Upper lobe of left lung (tissue), 6 donors: Measurements from ENCODE around the gene FHIT. TPM values are rescaled to one million over a fixed set of nuclear protein-coding genes. Genes with fewer than 3 reads are reported as not detected.

Experiments
- ATAC-seq, 2 donors: fragments of 200-7000 bp; cut with Tn5 transposase; one replicate each; pipeline ENCODE4 v1.9.1; 2022; ENCODE audit warnings: mild to moderate bottlenecking in 2 of 2, moderate library complexity in 2 of 2; ENCODE audit not compliant: low FRiP score in 2 of 2
- DNase-seq, 2 donors: peaks; one replicate each; pipeline ENCODE4 v3.0.0-alpha.2; 2019 to 2020
- H3K27ac ChIP-seq, 4 donors: fragments of 200-600 bp; sonication (generic); one replicate each; pipeline ENCODE4 v1.5.1; 2016 to 2019
- H3K27me3 ChIP-seq, 4 donors: fragments of 200-600 bp; sonication (generic); one replicate each; pipeline ENCODE4 v1.5.1; 2017 to 2019
- H3K36me3 ChIP-seq, 4 donors: fragments of 200-600 bp; sonication (generic); one replicate each; pipeline ENCODE4 v1.5.1; 2016 to 2019
- H3K4me1 ChIP-seq, 4 donors: fragments of 200-600 bp; sonication (generic); one replicate each; pipeline ENCODE4 v1.5.1; 2018 to 2019
- H3K4me3 ChIP-seq, 4 donors: fragments of 200-600 bp; sonication (generic); one replicate each; pipeline ENCODE4 v1.5.1; 2017 to 2019; ENCODE audit warnings: mild to moderate bottlenecking in 2 of 4, moderate library complexity in 1 of 4
- H3K9me3 ChIP-seq, 4 donors: fragments of 200-600 bp; sonication (generic); one replicate each; pipeline ENCODE4 v1.5.1; 2018 to 2019
- EP300 ChIP-seq, 4 donors: sonication (generic); formaldehyde crosslinking; IDR thresholded peaks; one replicate each; pipeline ENCODE4 v1.5.1; 2017; ENCODE audit warnings: antibody characterized with exemption in 4 of 4, control low read depth in 2 of 4
- POLR2A ChIP-seq, 4 donors: fragments of 450-650 bp; IDR thresholded peaks; one replicate each; pipeline ENCODE4 v1.5.1; 2016 to 2017; ENCODE audit warnings: antibody characterized with exemption in 4 of 4, mild to moderate bottlenecking in 2 of 4
- POLR2AphosphoS5 ChIP-seq, 2 donors: sonication (generic); formaldehyde crosslinking; IDR thresholded peaks; one replicate each; pipeline ENCODE4 v1.5.1; 2017; ENCODE audit warnings: antibody characterized with exemption in 2 of 2
- WGBS, 2 donors: methylation state at CpG; one replicate each; pipeline ENCODE4 v1.1.5; 2017 to 2018; 5-methylcytosine and 5-hydroxymethylcytosine counted together
- total RNA-seq, 6 donors: library from RNA; depleted of rRNA in 4 of 6; stranded (reverse); fragments of >200 nt in 4 of 6; gene quantifications; one replicate each; pipeline versions ENCODE4 v1.1.0 to v1.2.1, GENCODE V29; 2016 to 2021
- TF ChIP-seq, protein P1 (sequence below), 6 experiments: fragments of 450-650 bp in 4 of 6; fragments of 200-600 bp in 2 of 6; sonication (generic) in 2 of 6; IDR thresholded peaks; one replicate each; pipeline ENCODE4 v1.5.1; 2016 to 2019; ENCODE audit warnings: antibody characterized with exemption in 6 of 6
- donor health status: DM: no; HTN: no; CAD: no; lungs with moderate emphysema.
- donor health status: DM: no; HTN: yes; CAD: no; lungs with severe emphysema.

Gene FHIT
- total RNA-seq, 6 donors from 2014 or later = 6.8 to 56.6 (median 11.1) TPM

- no peak for TF ChIP-seq POLR2A (IDR thresholded peaks at IDR 0.05)
- TF ChIP-seq, protein P1, sequence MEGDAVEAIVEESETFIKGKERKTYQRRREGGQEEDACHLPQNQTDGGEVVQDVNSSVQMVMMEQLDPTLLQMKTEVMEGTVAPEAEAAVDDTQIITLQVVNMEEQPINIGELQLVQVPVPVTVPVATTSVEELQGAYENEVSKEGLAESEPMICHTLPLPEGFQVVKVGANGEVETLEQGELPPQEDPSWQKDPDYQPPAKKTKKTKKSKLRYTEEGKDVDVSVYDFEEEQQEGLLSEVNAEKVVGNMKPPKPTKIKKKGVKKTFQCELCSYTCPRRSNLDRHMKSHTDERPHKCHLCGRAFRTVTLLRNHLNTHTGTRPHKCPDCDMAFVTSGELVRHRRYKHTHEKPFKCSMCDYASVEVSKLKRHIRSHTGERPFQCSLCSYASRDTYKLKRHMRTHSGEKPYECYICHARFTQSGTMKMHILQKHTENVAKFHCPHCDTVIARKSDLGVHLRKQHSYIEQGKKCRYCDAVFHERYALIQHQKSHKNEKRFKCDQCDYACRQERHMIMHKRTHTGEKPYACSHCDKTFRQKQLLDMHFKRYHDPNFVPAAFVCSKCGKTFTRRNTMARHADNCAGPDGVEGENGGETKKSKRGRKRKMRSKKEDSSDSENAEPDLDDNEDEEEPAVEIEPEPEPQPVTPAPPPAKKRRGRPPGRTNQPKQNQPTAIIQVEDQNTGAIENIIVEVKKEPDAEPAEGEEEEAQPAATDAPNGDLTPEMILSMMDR (IDR thresholded peaks at IDR 0.05) = no peak
- TF ChIP-seq EP300 (IDR thresholded peaks at IDR 0.05) = no peak
- TF ChIP-seq POLR2AphosphoS5 (IDR thresholded peaks at IDR 0.05) = no peak
- no peak overlapping the region for H3K4me3 ChIP-seq
- H3K27ac ChIP-seq = no peak overlapping the region
- no peaks in the 10 kb centered on the region for H3K27me3 ChIP-seq
- DNase-seq = no peak
- no peaks in the 10 kb centered on the region for H3K9me3 ChIP-seq
- H3K4me1 ChIP-seq = no peaks in the 10 kb centered on the region
- H3K36me3 ChIP-seq = no peaks in the 10 kb centered on the region
- no peak for ATAC-seq
Observed at GRCh38 chr3:60073942-60074341, 1177.3 kb downstream of the FHIT start.

DNA sequence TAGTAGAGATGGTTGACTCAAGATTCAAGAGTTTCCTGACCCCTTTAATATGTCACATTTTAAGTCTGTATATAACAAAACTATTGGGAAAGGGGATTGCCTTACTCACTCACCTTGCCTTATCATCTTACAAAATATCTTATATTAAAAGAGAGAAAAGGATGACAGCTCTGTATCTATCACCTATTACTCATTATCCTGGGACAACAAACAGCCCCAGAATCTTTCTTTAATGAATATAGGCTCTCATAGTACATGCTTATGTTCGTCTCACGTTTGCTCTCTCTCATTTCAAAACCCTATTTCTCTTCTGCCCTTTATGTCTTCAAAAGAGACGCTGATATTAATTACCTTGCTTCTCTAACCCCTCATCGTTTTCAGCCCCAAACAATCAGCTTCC, 1178.0 kb downstream of the FHIT start:
- DNase-seq (no peak), ATAC-seq (no peak)
- Histone ChIP-seq H3K36me3 (no peaks in the 10 kb centered on the region), H3K4me1 (no peaks in the 10 kb centered on the region), H3K9me3 (no peaks in the 10 kb centered on the region), H3K27ac (no peak overlapping the region), H3K4me3 (no peak overlapping the region), H3K27me3 (no peaks in the 10 kb centered on the region)
- WGBS, 2 donors = 67% methylated on average over 4 of the region's 4 CpGs
- TF ChIP-seq POLR2AphosphoS5 (IDR thresholded peaks at IDR 0.05) = no peak
- no peak for TF ChIP-seq POLR2A (IDR thresholded peaks at IDR 0.05)
- no peak for TF ChIP-seq EP300 (IDR thresholded peaks at IDR 0.05)
- TF ChIP-seq, protein P1 (IDR thresholded peaks at IDR 0.05) = no peak

GRCh38 chr3:60070366-60070765, 1180.9 kb downstream of the FHIT start:
- 81 to 93% methylated on average over 3 of the region's 3 CpGs for WGBS, 2 donors
- Histone ChIP-seq H3K4me3 (no peak overlapping the region), H3K4me1 (no peaks in the 10 kb centered on the region), H3K27me3 (no peaks in the 10 kb centered on the region), H3K9me3 (no peaks in the 10 kb centered on the region), H3K36me3 (no peaks in the 10 kb centered on the region), H3K27ac (no peak overlapping the region)
- no peak for ATAC-seq
- no peak for DNase-seq
- TF ChIP-seq EP300 (IDR thresholded peaks at IDR 0.05) = no peak
- TF ChIP-seq, protein P1 (IDR thresholded peaks at IDR 0.05) = no peak
- no peak for TF ChIP-seq POLR2A (IDR thresholded peaks at IDR 0.05)
- no peak for TF ChIP-seq POLR2AphosphoS5 (IDR thresholded peaks at IDR 0.05)

DNA sequence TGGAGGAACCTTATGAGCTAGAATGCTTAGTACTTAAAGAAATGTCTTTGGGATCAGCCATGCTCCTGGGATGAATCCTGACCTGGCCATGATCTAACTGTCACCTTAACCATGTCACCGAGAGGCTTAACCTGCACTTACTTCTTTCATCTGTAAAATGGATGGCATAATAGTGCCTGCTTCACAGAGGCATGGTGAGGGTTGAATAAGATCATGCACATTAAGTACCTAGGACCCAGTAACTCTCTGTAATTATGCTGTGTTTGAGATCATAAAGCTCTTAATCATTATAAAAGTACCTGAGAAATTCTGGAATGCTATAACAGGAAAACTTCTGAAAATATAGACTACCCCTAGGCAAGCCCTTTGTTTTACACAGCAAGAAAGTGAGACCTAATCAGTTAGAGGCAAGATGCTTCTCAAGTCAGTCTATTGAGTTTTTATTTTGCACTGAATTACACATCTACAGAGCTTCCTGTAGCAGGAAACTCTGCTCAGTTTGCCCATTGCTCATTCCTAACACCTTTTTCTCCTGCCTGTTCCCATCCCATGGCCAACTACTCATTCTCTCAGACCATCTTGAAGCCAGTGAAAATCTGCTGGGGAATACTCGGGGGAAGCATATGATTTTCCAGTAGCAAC, 1185.9 kb downstream of the FHIT start:
- H3K27me3 ChIP-seq = no peaks in the 10 kb centered on the region
- H3K9me3 ChIP-seq = no peaks in the 10 kb centered on the region
- ATAC-seq = no peak
- H3K4me3 ChIP-seq = no peak overlapping the region
- H3K27ac ChIP-seq = no peak overlapping the region
- no peak for TF ChIP-seq EP300 (IDR thresholded peaks at IDR 0.05)
- TF ChIP-seq POLR2AphosphoS5 (IDR thresholded peaks at IDR 0.05) = no peak
- TF ChIP-seq, protein P1 (IDR thresholded peaks at IDR 0.05) = no peak
- no peak for TF ChIP-seq POLR2A (IDR thresholded peaks at IDR 0.05)
- no peaks in the 10 kb centered on the region for H3K36me3 ChIP-seq
- no peak for DNase-seq
- 56 to 87% methylated on average over 2 of the region's 2 CpGs for WGBS, 2 donors
- H3K4me1 ChIP-seq = no peaks in the 10 kb centered on the region
